ENCODE data around the gene VTI1A.

VTI1A gene

DNA sequence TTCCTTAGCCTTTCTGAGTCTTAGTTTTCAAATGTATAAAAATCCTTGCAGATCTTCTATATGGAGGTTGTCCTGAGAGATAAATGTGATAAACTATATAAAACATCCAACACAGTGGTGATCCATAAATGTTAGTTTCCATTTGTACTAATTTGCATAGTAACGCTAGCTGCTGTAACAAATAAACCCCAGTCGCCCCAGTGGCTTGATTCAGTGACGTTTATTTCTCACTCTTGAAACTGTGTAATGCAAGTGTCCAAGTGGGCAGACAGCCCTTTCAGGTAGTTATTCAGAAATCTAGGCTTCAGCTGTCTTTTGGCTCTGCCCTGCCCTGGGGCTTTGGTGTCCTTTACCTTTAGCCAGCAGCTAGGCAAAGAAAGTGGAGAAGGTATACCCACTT, 106.3 kb downstream of the VTI1A start:
- H3K36me3 ChIP-seq (ENCODE audit: control insufficient read depth, insufficient read depth, low read length): no peaks in the 10 kb centered on the region

GRCh38 chr10:112554263-112554662, 107.2 kb downstream of the VTI1A start:
- Histone ChIP-seq H3K9me3 (ENCODE audit: control insufficient read depth, low read length) (no peaks in the 10 kb centered on the region), H3K4me3 (ENCODE audit: insufficient read depth, low read depth, low read length, poor library complexity, severe bottlenecking) (no peak overlapping the region), H3K27me3 (replicated peaks; ENCODE audit: control insufficient read depth, insufficient read depth, low read length, poor library complexity, severe bottlenecking) (no peaks in the 10 kb centered on the region), H3K27ac (ENCODE audit: insufficient read depth, low read length, poor library complexity, severe bottlenecking) (no peak overlapping the region), H3K36me3 (ENCODE audit: control insufficient read depth, insufficient read depth, low read length) (no peaks in the 10 kb centered on the region), H3K4me1 (ENCODE audit: control insufficient read depth, insufficient read depth, low read length, poor library complexity, severe bottlenecking) (no peaks in the 10 kb centered on the region)
- no peak for DNase-seq

More for the DNA sequence above, 106.3 kb downstream of the VTI1A start:
- Histone ChIP-seq H3K4me1 (ENCODE audit: control insufficient read depth, insufficient read depth, low read length, poor library complexity, severe bottlenecking) (no peaks in the 10 kb centered on the region), H3K9me3 (ENCODE audit: control insufficient read depth, low read length) (no peaks in the 10 kb centered on the region), H3K4me3 (ENCODE audit: insufficient read depth, low read depth, low read length, poor library complexity, severe bottlenecking) (no peak overlapping the region), H3K27ac (ENCODE audit: insufficient read depth, low read length, poor library complexity, severe bottlenecking) (no peak overlapping the region), H3K27me3 (replicated peaks; ENCODE audit: control insufficient read depth, insufficient read depth, low read length, poor library complexity, severe bottlenecking) (no peaks in the 10 kb centered on the region)
- no peak for DNase-seq

GRCh38 chr10:112557197-112557596, 110.2 kb downstream of the VTI1A start:
- H3K9me3 ChIP-seq (ENCODE audit: control insufficient read depth, low read length): no peaks in the 10 kb centered on the region
- H3K4me1 ChIP-seq (ENCODE audit: control insufficient read depth, insufficient read depth, low read length, poor library complexity, severe bottlenecking): no peaks in the 10 kb centered on the region
- no peaks in the 10 kb centered on the region for H3K27me3 ChIP-seq (replicated peaks; ENCODE audit: control insufficient read depth, insufficient read depth, low read length, poor library complexity, severe bottlenecking)
- no peak overlapping the region for H3K4me3 ChIP-seq (ENCODE audit: insufficient read depth, low read depth, low read length, poor library complexity, severe bottlenecking)
- DNase-seq: no peak
- no peak overlapping the region for H3K27ac ChIP-seq (ENCODE audit: insufficient read depth, low read length, poor library complexity, severe bottlenecking)
- no peaks in the 10 kb centered on the region for H3K36me3 ChIP-seq (ENCODE audit: control insufficient read depth, insufficient read depth, low read length)

- H3K27ac ChIP-seq (ENCODE audit: insufficient read depth, low read length, poor library complexity, severe bottlenecking): no peak overlapping the region
- H3K4me3 ChIP-seq (ENCODE audit: insufficient read depth, low read depth, low read length, poor library complexity, severe bottlenecking): no peak overlapping the region
- no peaks in the 10 kb centered on the region for H3K27me3 ChIP-seq (replicated peaks; ENCODE audit: control insufficient read depth, insufficient read depth, low read length, poor library complexity, severe bottlenecking)
- H3K36me3 ChIP-seq (ENCODE audit: control insufficient read depth, insufficient read depth, low read length): no peaks in the 10 kb centered on the region
- DNase-seq: no peak
- H3K9me3 ChIP-seq (ENCODE audit: control insufficient read depth, low read length): no peaks in the 10 kb centered on the region
- no peaks in the 10 kb centered on the region for H3K4me1 ChIP-seq (ENCODE audit: control insufficient read depth, insufficient read depth, low read length, poor library complexity, severe bottlenecking)
These were observed 111.6 kb downstream of the VTI1A start for GRCh38 chr10:112558476-112559142.

- Histone ChIP-seq H3K4me3 (ENCODE audit: insufficient read depth, low read depth, low read length, poor library complexity, severe bottlenecking) (no peak overlapping the region), H3K36me3 (ENCODE audit: control insufficient read depth, insufficient read depth, low read length) (no peaks in the 10 kb centered on the region), H3K27me3 (replicated peaks; ENCODE audit: control insufficient read depth, insufficient read depth, low read length, poor library complexity, severe bottlenecking) (no peaks in the 10 kb centered on the region), H3K27ac (ENCODE audit: insufficient read depth, low read length, poor library complexity, severe bottlenecking) (no peak overlapping the region), H3K9me3 (ENCODE audit: control insufficient read depth, low read length) (no peaks in the 10 kb centered on the region), H3K4me1 (ENCODE audit: control insufficient read depth, insufficient read depth, low read length, poor library complexity, severe bottlenecking) (no peaks in the 10 kb centered on the region)
- DNase-seq: no peak
These were observed 112.3 kb downstream of the VTI1A start for GRCh38 chr10:112559349-112559748.

GRCh38 chr10:112562122-112562521, 115.1 kb downstream of the VTI1A start:
- Histone ChIP-seq H3K4me1 (ENCODE audit: control insufficient read depth, insufficient read depth, low read length, poor library complexity, severe bottlenecking) (no peaks in the 10 kb centered on the region), H3K9me3 (ENCODE audit: control insufficient read depth, low read length) (no peaks in the 10 kb centered on the region), H3K36me3 (ENCODE audit: control insufficient read depth, insufficient read depth, low read length) (no peaks in the 10 kb centered on the region), H3K27ac (ENCODE audit: insufficient read depth, low read length, poor library complexity, severe bottlenecking) (no peak overlapping the region), H3K27me3 (replicated peaks; ENCODE audit: control insufficient read depth, insufficient read depth, low read length, poor library complexity, severe bottlenecking) (no peaks in the 10 kb centered on the region), H3K4me3 (ENCODE audit: insufficient read depth, low read depth, low read length, poor library complexity, severe bottlenecking) (no peak overlapping the region)
- DNase-seq: no peak

GRCh38 chr10:112562809-112563663, 116.0 kb downstream of the VTI1A start:
- no peaks in the 10 kb centered on the region for H3K9me3 ChIP-seq (ENCODE audit: control insufficient read depth, low read length)
- no peak for DNase-seq
- no peaks in the 10 kb centered on the region for H3K4me1 ChIP-seq (ENCODE audit: control insufficient read depth, insufficient read depth, low read length, poor library complexity, severe bottlenecking)
- H3K27ac ChIP-seq (ENCODE audit: insufficient read depth, low read length, poor library complexity, severe bottlenecking): no peak overlapping the region
- H3K4me3 ChIP-seq (ENCODE audit: insufficient read depth, low read depth, low read length, poor library complexity, severe bottlenecking): no peak overlapping the region
- H3K27me3 ChIP-seq (replicated peaks; ENCODE audit: control insufficient read depth, insufficient read depth, low read length, poor library complexity, severe bottlenecking): no peaks in the 10 kb centered on the region
- H3K36me3 ChIP-seq (ENCODE audit: control insufficient read depth, insufficient read depth, low read length): no peaks in the 10 kb centered on the region

GRCh38 chr10:112564337-112564736, 117.3 kb downstream of the VTI1A start:
- Histone ChIP-seq H3K4me1 (ENCODE audit: control insufficient read depth, insufficient read depth, low read length, poor library complexity, severe bottlenecking) (no peaks in the 10 kb centered on the region), H3K4me3 (ENCODE audit: insufficient read depth, low read depth, low read length, poor library complexity, severe bottlenecking) (no peak overlapping the region), H3K27me3 (replicated peaks; ENCODE audit: control insufficient read depth, insufficient read depth, low read length, poor library complexity, severe bottlenecking) (no peaks in the 10 kb centered on the region), H3K9me3 (ENCODE audit: control insufficient read depth, low read length) (no peaks in the 10 kb centered on the region), H3K36me3 (ENCODE audit: control insufficient read depth, insufficient read depth, low read length) (no peaks in the 10 kb centered on the region), H3K27ac (ENCODE audit: insufficient read depth, low read length, poor library complexity, severe bottlenecking) (no peak overlapping the region)
- no peak for DNase-seq

DNA sequence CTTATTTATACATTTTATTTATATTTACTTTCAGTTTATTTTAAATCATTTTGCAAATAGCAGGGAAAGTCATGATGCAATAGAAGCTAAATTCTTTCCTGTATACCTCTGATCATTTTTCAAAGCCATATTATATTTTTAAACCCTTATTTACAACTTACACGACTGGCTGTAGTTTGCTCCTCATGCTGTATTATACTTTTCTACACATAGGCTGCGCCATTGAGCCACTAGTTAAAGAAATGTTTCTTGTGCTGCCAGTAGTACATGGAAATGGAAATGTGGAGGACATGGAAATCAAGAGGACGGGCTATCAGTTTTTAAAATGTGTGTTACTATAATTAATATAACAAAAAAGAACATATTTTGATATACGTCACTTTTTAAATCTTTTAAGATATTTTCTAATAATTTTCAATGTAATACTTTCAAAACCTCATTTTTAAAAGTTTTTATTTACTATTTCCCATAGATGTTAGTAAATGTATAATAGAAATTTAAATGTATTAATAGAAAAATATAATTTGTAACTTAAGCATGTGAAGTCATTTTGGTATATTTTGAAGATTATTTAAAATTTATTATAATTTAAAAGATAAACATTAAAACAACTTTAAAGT, 118.5 kb downstream of the VTI1A start:
- H3K27me3 ChIP-seq (replicated peaks; ENCODE audit: control insufficient read depth, insufficient read depth, low read length, poor library complexity, severe bottlenecking): no peaks in the 10 kb centered on the region
- no peak overlapping the region for H3K4me3 ChIP-seq (ENCODE audit: insufficient read depth, low read depth, low read length, poor library complexity, severe bottlenecking)
- H3K9me3 ChIP-seq (ENCODE audit: control insufficient read depth, low read length): no peaks in the 10 kb centered on the region
- H3K36me3 ChIP-seq (ENCODE audit: control insufficient read depth, insufficient read depth, low read length): no peaks in the 10 kb centered on the region
- no peaks in the 10 kb centered on the region for H3K4me1 ChIP-seq (ENCODE audit: control insufficient read depth, insufficient read depth, low read length, poor library complexity, severe bottlenecking)
- no peak for DNase-seq
- no peak overlapping the region for H3K27ac ChIP-seq (ENCODE audit: insufficient read depth, low read length, poor library complexity, severe bottlenecking)

DNA sequence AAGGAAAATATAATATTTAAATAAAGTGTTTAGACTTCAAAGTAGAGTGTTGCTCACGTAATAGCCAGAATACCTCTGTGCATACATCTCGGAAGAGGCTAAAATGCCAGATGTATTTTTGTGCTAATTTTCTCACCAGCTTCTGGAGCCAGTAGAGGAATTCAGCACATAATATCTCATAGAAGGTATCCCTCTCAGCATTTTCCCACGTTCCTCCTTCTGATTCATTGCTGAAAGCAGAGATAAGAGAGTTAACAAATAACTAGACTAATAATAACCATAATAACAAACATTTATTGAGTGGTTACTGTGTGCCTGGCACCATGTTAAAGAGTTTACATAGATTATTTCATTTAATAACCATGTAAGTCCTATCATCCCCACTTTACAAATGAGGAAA, 123.6 kb downstream of the VTI1A start:
- no peaks in the 10 kb centered on the region for H3K4me1 ChIP-seq (ENCODE audit: control insufficient read depth, insufficient read depth, low read length, poor library complexity, severe bottlenecking)
- no peak overlapping the region for H3K4me3 ChIP-seq (ENCODE audit: insufficient read depth, low read depth, low read length, poor library complexity, severe bottlenecking)
- H3K36me3 ChIP-seq (ENCODE audit: control insufficient read depth, insufficient read depth, low read length): no peaks in the 10 kb centered on the region
- H3K9me3 ChIP-seq (ENCODE audit: control insufficient read depth, low read length): no peaks in the 10 kb centered on the region
- no peak overlapping the region for H3K27ac ChIP-seq (ENCODE audit: insufficient read depth, low read length, poor library complexity, severe bottlenecking)
- DNase-seq: no peak
- no peaks in the 10 kb centered on the region for H3K27me3 ChIP-seq (replicated peaks; ENCODE audit: control insufficient read depth, insufficient read depth, low read length, poor library complexity, severe bottlenecking)

Data from effector memory CD4-positive, alpha-beta T cell (primary cell).